GM18505 (cell line): Measurements from ENCODE around the gene FRMD4B.
"Not testable (repeated sequence)": the region's sequence is repeated elsewhere in the genome, so short reads cannot be mapped to it uniquely, and the experiment has no call there.

Source experiments
- ATAC-seq: cut with Tn5 transposase; IDR thresholded peaks from one replicate; pipeline ENCODE4 v1.9.1; 2021; ENCODE audit not compliant: unreplicated experiment
- POLR2A ChIP-seq: IDR thresholded peaks from 4 replicates; pipeline ENCODE4 v1.6.1; 2011; ENCODE audit warnings: borderline replicate concordance; ENCODE audit not compliant: insufficient read depth, insufficient read length; ENCODE audit errors: extremely low read depth

The FRMD4B gene

DNA sequence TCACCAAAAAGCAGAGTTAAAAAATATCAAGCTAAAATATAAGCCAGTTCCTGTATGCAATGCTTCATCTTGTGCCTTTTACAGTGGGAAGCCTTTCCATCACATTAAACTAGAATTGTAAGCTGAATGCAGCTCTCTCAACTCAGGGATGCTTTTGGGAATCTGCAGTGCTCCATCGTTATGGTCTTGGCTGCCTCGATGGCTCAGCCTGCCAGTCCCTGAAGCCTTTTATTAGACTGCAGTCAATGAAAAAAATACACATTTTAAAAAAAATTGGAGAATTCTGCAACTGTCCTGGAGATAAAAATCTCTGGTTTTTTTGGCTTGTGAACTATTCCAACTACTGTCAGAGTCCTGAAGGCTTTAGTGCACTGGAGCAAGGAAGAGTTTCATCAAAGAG, 53.0 kb downstream of the FRMD4B start:
- no peak for TF ChIP-seq POLR2A
- no peak for ATAC-seq

DNA sequence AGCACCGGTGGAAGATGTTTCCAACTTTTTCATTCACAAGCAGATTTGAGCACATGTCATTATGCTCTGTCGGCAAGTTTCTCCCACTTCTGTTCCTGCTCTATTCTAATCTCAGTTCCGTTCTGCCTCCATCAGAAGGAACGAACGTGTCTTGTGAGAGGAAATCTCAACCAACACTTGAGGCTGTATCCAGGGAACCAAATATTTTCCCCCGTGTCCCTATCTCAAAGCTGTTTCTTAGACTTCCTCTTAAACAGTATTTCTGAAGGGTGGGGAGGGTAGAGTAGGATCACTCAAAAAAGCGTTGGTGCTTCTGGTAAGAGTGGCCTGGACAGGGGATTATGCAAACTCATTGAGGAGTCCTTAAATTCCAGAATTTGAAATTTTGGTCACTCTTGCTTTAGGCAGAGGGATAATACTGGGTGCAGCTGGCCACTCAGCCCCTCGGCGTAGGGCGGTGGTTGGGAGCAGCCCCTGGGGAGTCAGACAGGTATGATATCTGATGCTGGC, 54.9 kb downstream of the FRMD4B start:
- TF ChIP-seq POLR2A: no peak
- ATAC-seq: no peak

DNA sequence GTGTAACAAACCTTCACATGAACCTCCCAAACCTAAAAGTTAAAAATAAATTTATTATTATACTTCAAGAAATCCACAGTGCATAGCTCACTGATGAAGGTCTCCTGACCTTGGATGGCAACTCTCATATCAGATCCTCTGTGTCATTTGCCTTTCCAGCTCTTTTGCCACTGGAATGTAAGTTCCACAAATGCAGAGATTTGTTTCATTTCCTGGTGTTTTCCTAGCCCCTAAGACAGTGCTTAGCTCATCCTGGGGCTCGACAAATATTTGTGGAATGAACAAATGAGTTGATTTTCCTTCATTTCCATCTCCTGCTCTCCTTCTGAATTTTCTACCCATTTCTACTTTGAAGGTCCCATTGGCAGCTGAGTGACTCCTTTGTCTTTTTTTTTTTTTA, 56.0 kb downstream of the FRMD4B start:
- ATAC-seq: no peak

DNA sequence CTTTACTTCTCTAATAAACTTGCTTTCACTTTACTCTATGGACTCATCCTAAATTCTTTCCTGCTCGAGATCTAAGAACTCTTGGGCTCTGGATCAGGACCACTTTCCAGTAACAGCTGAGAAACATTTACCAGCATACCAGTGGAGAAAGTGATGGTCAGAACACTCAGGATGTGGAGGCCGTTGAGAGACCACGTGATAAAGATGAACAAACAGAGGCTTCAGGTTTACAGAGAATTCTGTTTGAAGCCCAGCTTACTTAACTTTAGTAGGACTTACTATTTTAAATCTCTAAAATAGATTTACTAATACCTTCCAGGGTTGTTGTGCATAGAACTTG, 57.0 kb downstream of the FRMD4B start:
- ATAC-seq: no peak
- no peak for TF ChIP-seq POLR2A

More for the DNA sequence above, 56.0 kb downstream of the FRMD4B start:
- no peak for TF ChIP-seq POLR2A

DNA sequence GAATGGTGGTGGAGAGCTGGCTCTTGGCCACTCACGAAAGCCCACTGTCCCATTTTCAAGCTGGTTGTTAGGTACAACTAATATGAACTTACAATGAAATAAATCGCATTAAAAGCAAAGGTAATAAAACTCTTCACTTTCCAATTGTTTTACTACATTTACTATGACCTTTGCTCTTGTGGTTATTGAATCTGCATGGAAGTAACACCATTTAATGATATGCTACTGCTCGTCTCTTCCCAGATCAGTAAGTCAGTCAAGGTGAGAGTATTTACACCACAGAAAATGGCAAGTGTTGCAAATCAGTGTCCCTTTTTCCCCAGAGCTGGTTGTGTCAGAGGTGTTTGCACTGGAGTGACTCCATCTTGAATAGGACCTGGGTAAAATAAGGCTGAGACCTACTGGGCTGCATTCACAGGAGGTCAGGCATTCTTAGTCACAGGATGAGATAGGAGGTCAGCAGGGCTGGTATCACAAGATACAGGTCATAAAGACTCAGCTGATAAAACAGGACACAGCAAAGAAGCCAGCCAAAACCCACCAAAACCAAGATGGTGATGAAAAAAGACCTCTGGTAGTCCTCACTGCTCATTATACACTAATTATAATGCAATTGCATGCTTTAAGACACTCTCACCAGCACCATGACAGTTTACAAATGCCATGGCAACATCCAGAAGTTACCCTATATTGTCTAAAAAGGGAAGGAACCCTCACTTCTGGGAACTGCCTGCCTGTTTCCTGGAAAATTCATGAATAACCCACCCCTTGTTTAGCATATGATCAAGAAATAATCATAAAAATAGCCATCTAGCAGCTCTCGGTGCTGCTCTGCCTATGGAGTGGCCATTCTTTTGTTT, 57.6 kb downstream of the FRMD4B start:
- no peak for ATAC-seq
- no peak for TF ChIP-seq POLR2A

DNA sequence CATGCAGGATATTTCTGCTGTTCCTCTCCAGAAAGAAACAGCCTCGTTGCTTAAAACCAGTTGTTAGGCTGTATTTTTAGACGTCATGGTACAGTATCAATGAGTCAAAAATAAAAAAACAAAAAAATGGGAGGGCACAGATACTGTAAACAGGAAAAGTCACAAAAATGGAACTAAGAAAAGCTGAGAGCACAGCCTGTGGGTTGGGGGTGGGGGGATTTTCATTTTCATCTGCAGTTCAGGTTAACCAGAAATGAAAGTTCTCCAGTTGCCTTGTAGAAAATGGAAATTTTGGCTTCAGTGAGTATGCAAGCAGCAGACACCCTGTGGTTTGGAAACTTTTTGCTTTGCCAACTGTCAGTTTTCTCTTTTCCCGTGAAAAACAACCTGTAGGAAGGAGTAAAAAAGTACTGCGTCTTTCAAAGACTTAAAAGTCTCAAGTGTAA, 59.0 kb downstream of the FRMD4B start:
- no peak for TF ChIP-seq POLR2A
- ATAC-seq: peak; percentile 78

DNA sequence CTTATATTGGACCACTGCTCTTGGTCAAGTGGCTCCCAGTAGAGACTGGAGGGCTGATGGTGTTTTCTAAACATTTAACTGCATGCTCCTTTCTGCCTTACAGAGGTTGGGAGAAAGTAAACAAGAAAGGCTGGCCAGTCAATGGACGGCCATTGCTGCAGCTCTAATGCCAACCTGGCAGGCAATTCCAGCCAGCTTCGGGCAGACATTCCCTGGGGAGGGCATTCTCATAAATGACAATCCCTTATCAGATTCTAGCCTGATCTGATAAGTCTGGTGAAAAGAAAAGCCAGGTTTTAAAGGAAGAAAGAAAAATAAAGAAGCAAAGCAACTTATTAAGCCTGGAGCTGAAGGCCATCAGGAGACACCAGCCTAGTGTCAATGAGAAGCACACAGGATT, 60.7 kb downstream of the FRMD4B start:
- no peak for TF ChIP-seq POLR2A
- ATAC-seq: no peak

DNA sequence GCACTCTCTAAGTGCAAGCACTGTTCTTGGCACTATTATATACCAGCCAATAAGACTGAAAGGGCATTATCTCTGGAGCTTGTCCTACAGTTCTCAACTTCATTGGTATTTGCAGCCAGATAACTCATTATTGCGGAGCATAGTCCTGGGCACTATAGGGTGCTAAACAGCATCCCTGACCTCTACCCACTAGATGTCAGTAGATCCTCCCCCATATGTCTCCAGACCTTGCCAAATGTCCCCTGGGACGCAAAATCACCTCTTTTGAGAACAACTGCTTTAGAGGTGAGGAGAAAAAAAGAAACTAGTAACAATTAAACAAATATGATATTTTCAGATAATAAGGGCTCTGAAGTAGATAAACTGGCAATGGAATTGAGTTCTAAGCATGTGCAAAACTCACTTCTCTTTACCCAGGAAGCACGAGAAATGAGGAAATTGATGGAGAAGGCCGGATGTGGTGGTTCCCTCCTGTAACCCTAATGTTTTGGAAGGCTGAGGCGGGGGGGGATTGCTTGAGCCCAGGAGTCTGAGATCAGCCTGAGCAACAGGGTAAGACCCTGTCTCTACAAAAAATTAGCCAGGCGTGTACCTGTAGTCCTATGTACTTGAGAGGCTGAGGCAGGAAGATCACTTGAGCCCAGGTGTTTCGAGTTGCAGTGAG, 61.4 kb downstream of the FRMD4B start:
- peak; percentile 46 for ATAC-seq
- TF ChIP-seq POLR2A: no peak

DNA sequence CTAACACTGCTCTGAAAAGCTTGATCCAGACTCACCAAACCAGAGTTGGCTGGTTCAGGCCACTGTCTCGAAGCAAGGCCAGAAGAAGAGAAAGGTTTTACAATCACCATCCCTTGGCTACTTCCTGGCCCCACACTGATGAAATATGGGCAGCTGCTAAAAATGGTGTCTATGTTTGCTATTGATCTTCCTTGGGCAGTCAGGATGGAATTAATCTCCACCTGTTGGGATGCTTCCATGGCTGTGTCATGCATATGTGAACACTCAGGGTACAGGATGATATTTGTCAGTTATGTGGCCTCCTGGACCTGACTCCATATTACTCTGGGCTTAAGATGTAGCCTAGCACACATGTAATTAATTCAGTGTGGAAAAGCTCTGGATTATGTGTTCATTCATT, 61.9 kb downstream of the FRMD4B start:
- no peak for ATAC-seq
- no peak for TF ChIP-seq POLR2A

DNA sequence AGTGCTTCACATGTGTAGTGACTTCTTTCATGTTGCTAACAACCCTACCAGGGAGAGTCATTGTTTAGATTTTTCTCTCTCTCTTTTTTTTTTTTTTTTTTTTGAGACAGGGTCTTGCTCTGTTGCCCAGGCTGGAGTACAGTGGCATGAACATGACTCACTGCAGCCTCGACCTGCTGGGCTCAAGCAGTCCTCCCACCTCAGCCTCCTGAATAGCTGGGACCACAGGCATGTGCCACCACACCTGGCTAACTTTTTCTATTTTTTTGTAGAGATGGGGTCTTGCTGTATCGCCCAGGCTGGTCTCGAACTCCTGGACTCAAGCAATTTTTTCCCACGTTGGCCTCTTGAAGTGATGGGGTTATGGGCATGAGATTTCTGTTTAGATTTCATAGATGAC, 63.4 kb downstream of the FRMD4B start:
- not testable (repeated sequence) for ATAC-seq

DNA sequence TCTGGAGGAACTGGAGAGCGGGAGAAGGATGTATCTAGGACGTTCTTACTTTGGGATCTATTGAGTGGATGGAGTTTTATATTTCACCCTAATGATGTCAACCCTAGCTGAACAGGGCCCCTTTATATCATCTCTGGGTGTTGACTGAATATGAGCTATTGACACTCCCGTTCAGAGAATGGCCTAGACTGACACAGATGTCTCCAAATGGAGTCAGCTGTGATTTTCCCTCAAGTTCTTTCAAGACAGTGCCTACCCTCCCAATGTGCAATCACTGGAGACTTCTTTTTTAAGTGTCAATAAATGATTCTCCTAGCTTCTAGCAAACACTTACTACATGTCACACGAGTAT, 63.8 kb downstream of the FRMD4B start:
- no peak for TF ChIP-seq POLR2A
- no peak for ATAC-seq

DNA sequence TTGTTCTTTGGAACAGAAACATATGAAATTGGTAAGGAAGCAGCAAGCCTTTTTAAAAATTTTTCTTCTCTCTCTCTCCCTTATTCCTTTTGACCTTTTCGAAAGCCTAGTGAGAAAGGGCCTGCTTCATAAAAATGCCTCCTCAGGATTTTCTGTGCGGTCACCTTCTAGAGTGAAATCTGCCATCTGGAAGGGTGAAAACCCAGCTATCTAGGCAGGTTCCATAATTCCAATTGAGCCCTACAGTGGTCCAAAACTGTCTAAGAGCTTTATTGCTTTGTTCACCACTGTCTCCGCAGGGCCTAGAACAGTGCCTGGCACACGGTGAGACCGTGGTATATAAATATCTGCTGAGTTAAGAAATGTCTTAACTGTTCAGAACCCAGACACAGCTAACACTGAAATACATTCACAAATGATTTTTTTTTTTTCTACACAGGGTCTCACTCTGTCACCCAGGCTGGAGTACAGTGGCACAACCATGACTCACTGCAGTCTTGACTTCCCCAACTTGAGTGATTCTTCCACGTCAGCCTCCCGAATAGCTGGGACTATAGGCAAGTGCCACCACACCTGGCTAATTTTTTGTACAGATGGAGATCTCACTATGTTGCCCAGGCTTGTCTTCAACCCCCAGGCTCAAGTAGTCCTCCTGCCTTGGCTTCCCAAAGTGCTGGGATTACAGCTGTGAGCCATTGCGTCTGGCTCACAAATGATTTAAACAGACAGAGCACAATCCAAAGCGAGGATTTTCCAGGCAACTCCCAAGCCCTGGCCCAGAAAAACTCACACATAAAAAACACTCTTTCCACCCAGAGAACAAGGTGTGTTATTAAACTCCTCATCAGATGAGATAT, 64.4 kb downstream of the FRMD4B start:
- no peak for ATAC-seq
- no peak for TF ChIP-seq POLR2A

DNA sequence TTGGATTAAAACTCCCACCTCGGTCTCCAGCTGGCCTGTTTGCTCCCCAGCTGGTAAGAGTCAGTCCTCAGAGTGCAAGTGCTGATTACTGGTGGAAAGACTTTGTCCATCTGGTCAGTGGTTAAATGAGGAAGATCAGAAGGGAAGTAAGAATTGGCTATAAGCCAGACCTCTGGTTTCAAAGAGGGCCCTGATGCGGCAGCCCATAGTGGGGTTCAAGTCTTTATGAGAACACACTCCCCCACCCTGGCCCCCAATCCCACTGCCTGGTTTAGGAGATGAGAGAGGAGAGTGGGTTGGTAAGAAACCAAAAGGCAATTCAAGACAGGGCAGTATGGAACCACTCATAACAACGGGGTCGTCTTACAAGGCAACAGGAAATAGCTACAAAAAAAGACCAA, 65.0 kb downstream of the FRMD4B start:
- peak; percentile 50 for ATAC-seq
- no peak for TF ChIP-seq POLR2A
